Mesothelial cell of epicardium (in vitro differentiated cells): ENCODE measurements around the gene DIS3L2. TPM values are rescaled to one million over a fixed set of nuclear protein-coding genes. Genes with fewer than 3 reads are reported as not detected.

ENCODE experiments used
- DNase-seq, 2 experiments: peaks; one replicate each; pipeline ENCODE4 v3.0.0; 2021; ENCODE audit warnings: low spot score in 2 of 2; ENCODE audit not compliant: unreplicated experiment in 2 of 2
- H3K27ac Mint-ChIP-seq: 2 replicates; pipeline ENCODE4 v1.8.0; 2021; ENCODE audit warnings: mixed read lengths
- H3K27me3 Mint-ChIP-seq: 2 replicates; pipeline ENCODE4 v1.8.0; 2021; ENCODE audit warnings: low read depth, mixed read lengths
- H3K36me3 Mint-ChIP-seq: 2 replicates; pipeline ENCODE4 v1.8.0; 2021; ENCODE audit warnings: mixed read lengths
- H3K4me1 Mint-ChIP-seq: 2 replicates; pipeline ENCODE4 v1.8.0; 2021; ENCODE audit warnings: mixed read lengths
- H3K4me3 Mint-ChIP-seq: 2 replicates; pipeline ENCODE4 v1.8.0; 2021; ENCODE audit warnings: mild to moderate bottlenecking, moderate library complexity, mixed read lengths
- H3K9me3 Mint-ChIP-seq: 2 replicates; pipeline ENCODE4 v1.8.0; 2021; ENCODE audit warnings: mixed read lengths
- CTCF ChIP-seq: fragments of 200-600 bp; sonication (generic); IDR thresholded peaks from one replicate; pipeline ENCODE4 v1.5.0; 2021; ENCODE audit warnings: antibody characterized with exemption; ENCODE audit not compliant: unreplicated experiment
- total RNA-seq: library from RNA; stranded (reverse); gene quantifications from 3 replicates; pipeline ENCODE4 v1.2.1, GENCODE V29; 2021

DIS3L2 gene
- total RNA-seq, 1 donor from 2014 or later = 74.4 TPM

GRCh38 chr2:232228971-232229894 lies 267.7 kb downstream of the DIS3L2 start:
- Mint-ChIP-seq H3K4me3 (no peak overlapping the region), H3K27ac (no peak overlapping the region), H3K9me3 (no peaks in the 10 kb centered on the region), H3K27me3 (no peaks in the 10 kb centered on the region), H3K4me1 (peaks cover 11% of the 10 kb centered on the region), H3K36me3 (peaks cover under 1% of the 10 kb centered on the region)
- TF ChIP-seq CTCF = no peak
- DNase-seq = no peak

- no peaks in the 10 kb centered on the region for H3K9me3 Mint-ChIP-seq
- no peak for DNase-seq
- no peak overlapping the region for H3K27ac Mint-ChIP-seq
- no peaks in the 10 kb centered on the region for H3K27me3 Mint-ChIP-seq
- no peak for TF ChIP-seq CTCF
- no peaks in the 10 kb centered on the region for H3K36me3 Mint-ChIP-seq
- no peak overlapping the region for H3K4me3 Mint-ChIP-seq
- H3K4me1 Mint-ChIP-seq = peaks cover 12% of the 10 kb centered on the region
These were observed 268.4 kb downstream of the DIS3L2 start for GRCh38 chr2:232229911-232230310.

- Mint-ChIP-seq H3K36me3 (no peaks in the 10 kb centered on the region), H3K4me1 (peaks cover 13% of the 10 kb centered on the region), H3K4me3 (no peak overlapping the region), H3K27ac (no peak overlapping the region), H3K9me3 (no peaks in the 10 kb centered on the region), H3K27me3 (no peaks in the 10 kb centered on the region)
- TF ChIP-seq CTCF = no peak
- no peak for DNase-seq
These were observed 269.0 kb downstream of the DIS3L2 start for GRCh38 chr2:232230560-232230959.

GRCh38 chr2:232231554-232231953 lies 270.0 kb downstream of the DIS3L2 start:
- H3K4me1 Mint-ChIP-seq = peaks cover 13% of the 10 kb centered on the region
- DNase-seq = no peak

GRCh38 chr2:232232915-232233314 lies 271.4 kb downstream of the DIS3L2 start:
- Mint-ChIP-seq H3K36me3 (peaks cover 2% of the 10 kb centered on the region), H3K9me3 (no peaks in the 10 kb centered on the region), H3K27me3 (no peaks in the 10 kb centered on the region), H3K27ac (no peak overlapping the region), H3K4me1 (peaks cover 13% of the 10 kb centered on the region), H3K4me3 (no peak overlapping the region)
- no peak for TF ChIP-seq CTCF
- no peak for DNase-seq

More at GRCh38 chr2:232231554-232231953, 270.0 kb downstream of the DIS3L2 start:
- Mint-ChIP-seq H3K9me3 (no peaks in the 10 kb centered on the region), H3K27ac (no peak overlapping the region), H3K4me3 (no peak overlapping the region), H3K36me3 (no peaks in the 10 kb centered on the region), H3K27me3 (no peaks in the 10 kb centered on the region)
- TF ChIP-seq CTCF = no peak
